ENCODE results near the gene ZFAND3.
A peak's percentile ranks its signal among the peaks of the same experiment; 100 is the strongest.
"Not testable (repeated sequence)": the region's sequence is repeated elsewhere in the genome, so short reads cannot be mapped to it uniquely, and the experiment has no call there.

ZFAND3 gene

GRCh38 chr6:37990762-37991525 is 171.4 kb downstream of the ZFAND3 start:
- no peak overlapping the region for H3K4me3 ChIP-seq (ENCODE audit: low read length)
- DNase-seq (ENCODE audit: low read depth), result peak; percentile 85
- TF ChIP-seq CTCF (conservative IDR thresholded peaks at IDR 0.05; ENCODE audit: low read length), result no peak

GRCh38 chr6:37992749-37993148 is 173.2 kb downstream of the ZFAND3 start:
- no peak overlapping the region for H3K4me3 ChIP-seq (ENCODE audit: low read length)
- no peak for TF ChIP-seq CTCF (conservative IDR thresholded peaks at IDR 0.05; ENCODE audit: low read length)
- DNase-seq (ENCODE audit: low read depth), result no peak

GRCh38 chr6:37993194-37993593 is 173.7 kb downstream of the ZFAND3 start:
- H3K4me3 ChIP-seq (ENCODE audit: low read length); DNase-seq (ENCODE audit: low read depth): not testable (repeated sequence)

- DNase-seq (ENCODE audit: low read depth), result no peak
- TF ChIP-seq CTCF (conservative IDR thresholded peaks at IDR 0.05; ENCODE audit: low read length), result no peak
- H3K4me3 ChIP-seq (ENCODE audit: low read length), result no peak overlapping the region
Observed at GRCh38 chr6:37993596-37993995, 174.1 kb downstream of the ZFAND3 start.

- peak; percentile 31 for DNase-seq (ENCODE audit: low read depth)
- no peak overlapping the region for H3K4me3 ChIP-seq (ENCODE audit: low read length)
- no peak for TF ChIP-seq CTCF (conservative IDR thresholded peaks at IDR 0.05; ENCODE audit: low read length)
Observed at GRCh38 chr6:37994223-37994622, 174.7 kb downstream of the ZFAND3 start.

GRCh38 chr6:37998366-37998765 is 178.8 kb downstream of the ZFAND3 start:
- no peak overlapping the region for H3K4me3 ChIP-seq (ENCODE audit: low read length)
- no peak for TF ChIP-seq CTCF (conservative IDR thresholded peaks at IDR 0.05; ENCODE audit: low read length)
- no peak for DNase-seq (ENCODE audit: low read depth)

GRCh38 chr6:38001386-38001785 is 181.9 kb downstream of the ZFAND3 start:
- TF ChIP-seq CTCF (conservative IDR thresholded peaks at IDR 0.05; ENCODE audit: low read length), result no peak
- no peak overlapping the region for H3K4me3 ChIP-seq (ENCODE audit: low read length)
- DNase-seq (ENCODE audit: low read depth), result no peak
